HepG2 (cell line): ENCODE measurements around the gene ATP2B3. TPM values are rescaled to one million over a fixed set of nuclear protein-coding genes. Genes with fewer than 3 reads are reported as not detected.

Source experiments
- ATAC-seq: fragments of 200-7000 bp; cut with Tn5 transposase; 3 replicates; pipeline ENCODE4 v1.9.1; 2020; ENCODE audit warnings: mild to moderate bottlenecking, moderate library complexity
- BruUV-seq: library from RNA; stranded (reverse); fragments of 400-500 nt; replicated peaks from 2 replicates; lab custom pipeline; 2021; lab: Mats Ljungman, UMichigan
- CTCF ChIA-PET: fragments of 300-600 bp; formaldehyde crosslinking; extraction: SDS; loops from one replicate; lab custom pipeline; 2021; ENCODE audit warnings: low total read pairs, inconsistent platforms, low intra/inter-chr PET ratio; lab: Yijun Ruan, JAX
- POLR2A ChIA-PET: fragments of 350-600 bp; sonication (Branson Sonifier 250); formaldehyde crosslinking; loops from one replicate; lab custom pipeline; 2020; ENCODE audit warnings: antibody characterized with exemption, inconsistent platforms; lab: Yijun Ruan, JAX
- DNase-seq: peaks from one replicate; pipeline ENCODE4 v3.0.0-alpha.2; 2015; ENCODE audit warnings: low spot score
- FAIRE-seq: peaks from 3 replicates; lab custom pipeline; 2011; peaks lifted over from hg19 to GRCh38; lab: Jason Lieb, UNC
- H2AFZ ChIP-seq: one replicate; pipeline ENCODE4 v1.6.1; 2011; ENCODE audit warnings: low read length, inconsistent platforms
- H3K27ac ChIP-seq: fragments of 300-600 bp; 3 replicates; pipeline ENCODE4 v1.8.0; 2011; ENCODE audit warnings: mixed run types, mild to moderate bottlenecking, mixed read lengths, low read length, inconsistent platforms; ENCODE audit not compliant: insufficient read depth; ENCODE audit errors: extremely low read length
- H3K27me3 ChIP-seq, 2 experiments: fragments of 200-600 bp in 1 of 2; 2 replicates in 1 of 2; 3 replicates in 1 of 2; pipeline versions ENCODE4 v1.6.0 to v1.8.0; 2011; ENCODE audit warnings: low read length in 2 of 2, mild to moderate bottlenecking in 2 of 2, moderate library complexity in 2 of 2, inconsistent platforms in 1 of 2; ENCODE audit not compliant: insufficient read depth in 2 of 2, control insufficient read depth in 1 of 2
- H3K36me3 ChIP-seq, 2 experiments: fragments of 200-600 bp in 1 of 2; replicated peaks in 1 of 2; 2 replicates in 1 of 2; 3 replicates in 1 of 2; pipeline versions ENCODE4 v1.5.1 to v1.8.0; 2011; ENCODE audit warnings: low read length in 2 of 2, inconsistent platforms in 1 of 2; ENCODE audit not compliant: insufficient read depth in 2 of 2, control insufficient read depth in 1 of 2
- H3K4me1 ChIP-seq: 2 replicates; pipeline ENCODE4 v1.5.1; 2012; ENCODE audit warnings: low read length, inconsistent platforms; ENCODE audit not compliant: insufficient read depth
- H3K4me2 ChIP-seq: 2 replicates; pipeline ENCODE4 v1.6.0; 2011; ENCODE audit warnings: low read depth, low read length, inconsistent platforms
- H3K4me3 ChIP-seq, 3 experiments: fragments of 200-600 bp in 1 of 3; sonication (generic), shearing (Covaris generic) in 1 of 3; replicated peaks in 1 of 3; 2 replicates each; pipeline ENCODE4 v1.5.1; 2011 to 2016; ENCODE audit warnings: low read length in 3 of 3, inconsistent platforms in 2 of 3, low read depth in 2 of 3, mild to moderate bottlenecking in 2 of 3, control low read depth in 1 of 3, mixed read lengths in 1 of 3; ENCODE audit not compliant: insufficient read depth in 1 of 3
- H3K79me2 ChIP-seq: one replicate; pipeline ENCODE4 v1.6.1; 2011; ENCODE audit warnings: low read length, inconsistent platforms; ENCODE audit not compliant: insufficient read depth
- H3K9ac ChIP-seq: 2 replicates; pipeline ENCODE4 v1.6.0; 2011; ENCODE audit warnings: mild to moderate bottlenecking, low read depth, low read length, inconsistent platforms; ENCODE audit not compliant: insufficient read depth
- H3K9me3 ChIP-seq: 2 replicates; pipeline ENCODE4 v1.5.1; 2012; ENCODE audit warnings: mild to moderate bottlenecking, low read length
- H4K20me1 ChIP-seq: 2 replicates; pipeline ENCODE4 v1.6.0; 2011; ENCODE audit warnings: inconsistent platforms, mild to moderate bottlenecking, low read length, moderate library complexity; ENCODE audit not compliant: insufficient read depth
- GABPA ChIP-seq, 2 experiments: IDR thresholded peaks; 2 replicates each; pipeline ENCODE4 v1.6.1; 2011 to 2016; ENCODE audit warnings: low read depth in 2 of 2, low read length in 1 of 2, missing biosample characterization in 1 of 2, missing genetic modification characterization in 1 of 2
- SSRP1 ChIP-seq: IDR thresholded peaks from 2 replicates; pipeline ENCODE4 v1.6.1; 2016; ENCODE audit warnings: control low read depth
- ZBTB42 ChIP-seq: sonication (generic); formaldehyde crosslinking; IDR thresholded peaks from 2 replicates; pipeline ENCODE4 v1.5.0; 2020; ENCODE audit warnings: mild to moderate bottlenecking, missing genetic modification reagents
- ZNF33A ChIP-seq: sonication (generic); formaldehyde crosslinking; IDR thresholded peaks from 2 replicates; pipeline ENCODE4 v1.5.1; 2020; ENCODE audit warnings: missing genetic modification reagents, mild to moderate bottlenecking, moderate library complexity, borderline replicate concordance
- ZNF768 ChIP-seq: sonication (generic); formaldehyde crosslinking; IDR thresholded peaks from 2 replicates; pipeline ENCODE4 v1.4.0; 2020; ENCODE audit warnings: missing genetic modification reagents
- WGBS: methylation state at CpG from one replicate; pipeline ENCODE4 v1.1.6; 2017; ENCODE audit warnings: low lambda C conversion rate; 5-methylcytosine and 5-hydroxymethylcytosine counted together
- in situ Hi-C: cut with HindIII; loops from 2 replicates; pipeline ENCODE4 v1.10.0; 2017; ENCODE audit warnings: low pct_unique_long_range_greater_than_20kb; ENCODE audit not compliant: extremely low pct_ligation_motif_present
- intact Hi-C: fragments of 100-400 bp; cut with micrococcal nuclease; formaldehyde crosslinking; loops from one replicate; pipeline ENCODE4 v1.10.0; 2022; ENCODE audit not compliant: unreplicated experiment
- polyA plus RNA-seq, 8 experiments: library from polyadenylated mRNA; depleted of rRNA in 3 of 8; stranded (reverse) in 7 of 8; unstranded in 1 of 8; fragments of >200 nt; fragmentation: Illumina TruSeq in 4 of 8; extraction: Trizol in 4 of 8; gene quantifications; 2 replicates each; pipeline versions ENCODE4 v1.2.1 to v1.2.3, GENCODE V29; 2011 to 2016; ENCODE audit warnings: low read depth in 4 of 8, missing spikeins in 1 of 8, mixed read lengths in 1 of 8; ENCODE audit not compliant: insufficient read depth in 1 of 8
- total RNA-seq, 5 experiments: library from RNA; depleted of rRNA; stranded (reverse); fragments of >200 nt; fragmentation: Illumina TruSeq; extraction: Trizol; gene quantifications; 2 replicates each; pipeline ENCODE4 v1.2.3, GENCODE V29; 2016; ENCODE audit warnings: low read depth in 1 of 5
- TF ChIP-seq, protein P1 (sequence below): sonication (generic); formaldehyde crosslinking; IDR thresholded peaks from 2 replicates; pipeline ENCODE4 v1.4.0; 2020; ENCODE audit warnings: missing genetic modification reagents
- TF ChIP-seq, protein P2 (sequence below): sonication (generic); formaldehyde crosslinking; conservative IDR thresholded peaks from 2 replicates; pipeline ENCODE4 v1.4.0; 2020; ENCODE audit warnings: mild to moderate bottlenecking, missing genetic modification reagents, moderate library complexity
- TF ChIP-seq, protein P3 (sequence below): sonication (generic); formaldehyde crosslinking; IDR thresholded peaks from 2 replicates; pipeline ENCODE4 v1.4.0; 2020; ENCODE audit warnings: mild to moderate bottlenecking, missing genetic modification reagents, borderline replicate concordance

The ATP2B3 gene
- total and polyA plus RNA-seq, 2 of the 13 experiments (the other 11 are each of a cell fraction or from before 2014, with no cell fraction given), result not detected

DNA sequence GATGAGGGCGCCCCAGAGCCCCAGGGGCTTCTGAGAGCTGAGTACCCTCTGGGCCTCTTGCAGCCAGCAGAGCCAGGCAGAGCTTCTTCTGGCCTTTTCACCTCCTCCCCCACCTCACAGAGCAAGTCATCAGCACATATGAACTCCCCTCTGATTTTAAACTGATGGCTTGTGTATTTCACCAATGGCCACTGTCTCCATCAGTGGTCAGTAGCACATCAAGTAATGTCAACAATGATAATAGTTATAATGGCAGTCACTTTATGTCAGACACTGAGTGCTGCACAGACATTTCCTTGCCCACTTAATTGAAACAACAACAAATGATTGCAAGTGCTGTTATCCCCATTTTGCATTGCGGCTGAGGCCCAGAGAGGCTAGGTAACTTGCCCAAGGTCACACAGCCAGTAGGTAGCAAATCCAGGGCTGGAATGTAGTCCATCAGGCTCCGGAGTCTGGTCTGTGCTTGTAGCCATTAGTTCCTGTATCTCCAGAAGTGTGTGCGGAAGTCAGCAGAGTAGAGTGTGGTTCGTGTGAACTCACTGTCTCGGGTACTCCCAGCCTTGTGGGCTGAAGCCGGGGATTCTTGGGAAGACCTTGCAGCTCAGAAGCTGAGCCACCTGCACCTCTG, 3.0 kb downstream of the ATP2B3 start:
- DNase-seq (no peak), FAIRE-seq (no peak), ATAC-seq (no peak)
- no peaks in the 10 kb centered on the region for H4K20me1 ChIP-seq
- H3K4me1 ChIP-seq, result no peaks in the 10 kb centered on the region
- POLR2A ChIA-PET, result no interaction called here
- H3K4me3 ChIP-seq, result no peak overlapping the region
- CTCF ChIA-PET, result no interaction called here
- peak; percentile 70; the same call in 1 of the 2 replicates for TF ChIP-seq ZNF768
- TF ChIP-seq, protein P1, sequence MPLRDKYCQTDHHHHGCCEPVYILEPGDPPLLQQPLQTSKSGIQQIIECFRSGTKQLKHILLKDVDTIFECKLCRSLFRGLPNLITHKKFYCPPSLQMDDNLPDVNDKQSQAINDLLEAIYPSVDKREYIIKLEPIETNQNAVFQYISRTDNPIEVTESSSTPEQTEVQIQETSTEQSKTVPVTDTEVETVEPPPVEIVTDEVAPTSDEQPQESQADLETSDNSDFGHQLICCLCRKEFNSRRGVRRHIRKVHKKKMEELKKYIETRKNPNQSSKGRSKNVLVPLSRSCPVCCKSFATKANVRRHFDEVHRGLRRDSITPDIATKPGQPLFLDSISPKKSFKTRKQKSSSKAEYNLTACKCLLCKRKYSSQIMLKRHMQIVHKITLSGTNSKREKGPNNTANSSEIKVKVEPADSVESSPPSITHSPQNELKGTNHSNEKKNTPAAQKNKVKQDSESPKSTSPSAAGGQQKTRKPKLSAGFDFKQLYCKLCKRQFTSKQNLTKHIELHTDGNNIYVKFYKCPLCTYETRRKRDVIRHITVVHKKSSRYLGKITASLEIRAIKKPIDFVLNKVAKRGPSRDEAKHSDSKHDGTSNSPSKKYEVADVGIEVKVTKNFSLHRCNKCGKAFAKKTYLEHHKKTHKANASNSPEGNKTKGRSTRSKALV, result no peak
- in situ Hi-C loops, result no loop called here
- H3K9me3 ChIP-seq, result no peaks in the 10 kb centered on the region
- H3K9ac ChIP-seq, result no peak overlapping the region
- WGBS, result 80% methylated on average over 1 of the region's 7 CpGs
- no TSS peak for BruUV-seq
- no peak overlapping the region for H3K27ac ChIP-seq
- intact Hi-C loops, result no loop called here
- H2AFZ ChIP-seq, result no peak overlapping the region
- no peak overlapping the region for H3K4me2 ChIP-seq
- no peaks in the 10 kb centered on the region for H3K79me2 ChIP-seq
- no peaks in the 10 kb centered on the region for H3K36me3 ChIP-seq
- peaks cover 0 to 13% of the 10 kb centered on the region in 2 experiments; a peak in 1 of 5 replicates for H3K27me3 ChIP-seq

DNA sequence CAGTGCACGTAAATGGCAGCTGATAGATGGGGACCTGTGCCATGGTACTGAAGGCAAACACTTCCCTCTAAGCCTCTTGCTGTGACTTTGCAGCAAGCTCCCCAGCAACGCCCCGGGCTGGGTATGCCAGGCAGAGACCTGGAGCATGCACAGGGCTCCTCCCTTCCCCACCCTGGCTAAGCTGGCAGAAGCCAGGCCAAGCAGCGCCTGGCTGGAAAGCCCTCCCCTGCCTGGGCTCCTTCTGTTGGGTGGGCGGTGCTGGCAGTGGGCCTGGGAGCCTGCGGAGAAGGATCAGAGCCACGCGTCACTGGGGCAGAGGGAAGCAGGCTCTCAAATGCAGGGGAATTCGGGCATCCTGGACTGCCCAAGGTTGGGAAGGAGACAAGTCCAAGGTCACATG, 3.6 kb downstream of the ATP2B3 start:
- WGBS, result no CpG with 5 or more reads among the region's 9 CpGs
- CTCF ChIA-PET, result no interaction called here
- TF ChIP-seq SSRP1 (CRISPR knock-in tag), result no peak
- no peak for TF ChIP-seq GABPA (IDR thresholded peaks at IDR 0.05; ENCODE audit: low read depth, low read length)
- no peak for TF ChIP-seq GABPA (CRISPR knock-in tag; IDR thresholded peaks at IDR 0.05; ENCODE audit: low read depth)
- TF ChIP-seq, protein P2, sequence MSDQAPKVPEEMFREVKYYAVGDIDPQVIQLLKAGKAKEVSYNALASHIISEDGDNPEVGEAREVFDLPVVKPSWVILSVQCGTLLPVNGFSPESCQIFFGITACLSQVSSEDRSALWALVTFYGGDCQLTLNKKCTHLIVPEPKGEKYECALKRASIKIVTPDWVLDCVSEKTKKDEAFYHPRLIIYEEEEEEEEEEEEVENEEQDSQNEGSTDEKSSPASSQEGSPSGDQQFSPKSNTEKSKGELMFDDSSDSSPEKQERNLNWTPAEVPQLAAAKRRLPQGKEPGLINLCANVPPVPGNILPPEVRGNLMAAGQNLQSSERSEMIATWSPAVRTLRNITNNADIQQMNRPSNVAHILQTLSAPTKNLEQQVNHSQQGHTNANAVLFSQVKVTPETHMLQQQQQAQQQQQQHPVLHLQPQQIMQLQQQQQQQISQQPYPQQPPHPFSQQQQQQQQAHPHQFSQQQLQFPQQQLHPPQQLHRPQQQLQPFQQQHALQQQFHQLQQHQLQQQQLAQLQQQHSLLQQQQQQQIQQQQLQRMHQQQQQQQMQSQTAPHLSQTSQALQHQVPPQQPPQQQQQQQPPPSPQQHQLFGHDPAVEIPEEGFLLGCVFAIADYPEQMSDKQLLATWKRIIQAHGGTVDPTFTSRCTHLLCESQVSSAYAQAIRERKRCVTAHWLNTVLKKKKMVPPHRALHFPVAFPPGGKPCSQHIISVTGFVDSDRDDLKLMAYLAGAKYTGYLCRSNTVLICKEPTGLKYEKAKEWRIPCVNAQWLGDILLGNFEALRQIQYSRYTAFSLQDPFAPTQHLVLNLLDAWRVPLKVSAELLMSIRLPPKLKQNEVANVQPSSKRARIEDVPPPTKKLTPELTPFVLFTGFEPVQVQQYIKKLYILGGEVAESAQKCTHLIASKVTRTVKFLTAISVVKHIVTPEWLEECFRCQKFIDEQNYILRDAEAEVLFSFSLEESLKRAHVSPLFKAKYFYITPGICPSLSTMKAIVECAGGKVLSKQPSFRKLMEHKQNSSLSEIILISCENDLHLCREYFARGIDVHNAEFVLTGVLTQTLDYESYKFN, result no peak
- TF ChIP-seq, protein P3, sequence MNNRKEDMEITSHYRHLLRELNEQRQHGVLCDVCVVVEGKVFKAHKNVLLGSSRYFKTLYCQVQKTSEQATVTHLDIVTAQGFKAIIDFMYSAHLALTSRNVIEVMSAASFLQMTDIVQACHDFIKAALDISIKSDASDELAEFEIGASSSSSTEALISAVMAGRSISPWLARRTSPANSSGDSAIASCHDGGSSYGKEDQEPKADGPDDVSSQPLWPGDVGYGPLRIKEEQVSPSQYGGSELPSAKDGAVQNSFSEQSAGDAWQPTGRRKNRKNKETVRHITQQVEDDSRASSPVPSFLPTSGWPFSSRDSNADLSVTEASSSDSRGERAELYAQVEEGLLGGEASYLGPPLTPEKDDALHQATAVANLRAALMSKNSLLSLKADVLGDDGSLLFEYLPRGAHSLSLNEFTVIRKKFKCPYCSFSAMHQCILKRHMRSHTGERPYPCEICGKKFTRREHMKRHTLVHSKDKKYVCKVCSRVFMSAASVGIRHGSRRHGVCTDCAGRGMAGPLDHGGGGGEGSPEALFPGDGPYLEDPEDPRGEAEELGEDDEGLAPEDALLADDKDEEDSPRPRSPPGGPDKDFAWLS, result no peak
- no peak for TF ChIP-seq ZNF33A
- TF ChIP-seq ZBTB42, result no peak
- TF ChIP-seq, all 625 proteins: peak for 0
- no peak overlapping the region for H2AFZ ChIP-seq
- H3K4me2 ChIP-seq, result no peak overlapping the region
- POLR2A ChIA-PET, result no interaction called here
- in situ Hi-C loops, result no loop called here
- H3K4me1 ChIP-seq, result no peaks in the 10 kb centered on the region
- FAIRE-seq (no peak), ATAC-seq (no peak), DNase-seq (no peak)
- no peak overlapping the region for H3K27ac ChIP-seq
- no TSS peak for BruUV-seq
- H3K9me3 ChIP-seq, result no peaks in the 10 kb centered on the region
- intact Hi-C loops, result no loop called here
- no peaks in the 10 kb centered on the region for H4K20me1 ChIP-seq
- no peaks in the 10 kb centered on the region for H3K36me3 ChIP-seq
- H3K4me3 ChIP-seq, result no peak overlapping the region
- H3K79me2 ChIP-seq, result no peaks in the 10 kb centered on the region
- peaks cover 0 to 9% of the 10 kb centered on the region in 2 experiments; a peak in 1 of 5 replicates for H3K27me3 ChIP-seq
- no peak overlapping the region for H3K9ac ChIP-seq
